Measurements from ENCODE around the gene MTHFD1.

The MTHFD1 gene

DNA sequence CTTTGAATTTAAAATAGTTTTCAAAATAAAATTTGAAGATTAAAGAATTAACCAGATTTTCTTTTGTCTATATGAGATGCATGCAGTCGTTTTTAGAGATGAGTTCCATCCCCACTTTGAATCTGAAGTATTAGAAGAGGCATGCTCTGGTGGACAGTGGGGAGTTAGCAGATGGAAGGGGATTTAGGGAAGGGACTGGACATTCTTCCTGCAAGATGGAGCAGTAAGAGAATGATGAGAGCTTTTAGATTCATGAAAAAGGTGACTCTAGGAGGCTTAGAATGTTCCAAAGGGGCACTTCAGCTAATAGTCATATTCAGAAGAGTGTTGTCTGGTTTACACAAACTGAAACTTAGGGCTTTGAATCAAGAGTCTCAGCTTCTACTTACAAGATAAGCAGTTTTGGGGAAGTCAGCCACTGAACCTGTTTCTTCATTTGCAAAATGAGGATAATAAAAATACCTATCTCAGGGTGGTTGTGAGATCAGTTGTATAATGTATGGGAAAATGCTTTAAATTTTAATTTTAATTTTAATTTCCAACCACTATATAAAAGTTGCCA is 120.1 kb downstream of the MTHFD1 start:
- TF ChIP-seq SPI1 (IDR thresholded peaks at IDR 0.05; ENCODE audit: borderline replicate concordance, low read depth) (peak; percentile 56), GABPA (IDR thresholded peaks at IDR 0.05; ENCODE audit: low read depth) (no peak)
- Histone ChIP-seq H3K27me3 (ENCODE audit: insufficient read depth, poor library complexity, severe bottlenecking) (no peaks in the 10 kb centered on the region), H3K27ac (replicated peaks) (no peak overlapping the region), H3K4me3 (replicated peaks; ENCODE audit: insufficient read depth, low read length) (no peak overlapping the region)
- DNase-seq (ENCODE audit: low read depth in 1 of 2, low spot score in 1 of 2): no peak

DNA sequence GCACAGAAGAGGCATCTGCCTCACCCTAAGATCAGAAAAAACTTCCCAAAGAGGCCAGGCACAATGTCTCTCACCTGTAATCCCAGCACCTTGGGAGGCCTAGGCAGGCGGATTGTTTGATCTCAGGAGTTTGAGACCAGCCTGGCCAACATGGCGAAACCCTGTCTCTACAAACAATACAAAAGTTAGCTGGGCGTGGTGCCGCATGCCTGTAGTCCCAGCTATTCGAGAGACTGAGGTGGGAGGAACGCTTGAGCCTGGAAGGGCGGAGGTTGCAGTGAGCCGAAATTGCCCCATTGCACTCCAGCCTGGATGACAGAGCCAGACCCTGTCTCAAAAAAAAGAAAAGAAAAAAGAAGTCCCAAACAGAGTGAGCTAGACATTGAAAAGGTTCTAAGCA is 120.9 kb downstream of the MTHFD1 start:
- TF ChIP-seq POLR2AphosphoS5 (IDR thresholded peaks at IDR 0.05; ENCODE audit: low read depth): no peak
- TF ChIP-seq CTCF (IDR thresholded peaks at IDR 0.05; ENCODE audit: insufficient read depth, low read length): no peak
- TF ChIP-seq, protein P1, sequence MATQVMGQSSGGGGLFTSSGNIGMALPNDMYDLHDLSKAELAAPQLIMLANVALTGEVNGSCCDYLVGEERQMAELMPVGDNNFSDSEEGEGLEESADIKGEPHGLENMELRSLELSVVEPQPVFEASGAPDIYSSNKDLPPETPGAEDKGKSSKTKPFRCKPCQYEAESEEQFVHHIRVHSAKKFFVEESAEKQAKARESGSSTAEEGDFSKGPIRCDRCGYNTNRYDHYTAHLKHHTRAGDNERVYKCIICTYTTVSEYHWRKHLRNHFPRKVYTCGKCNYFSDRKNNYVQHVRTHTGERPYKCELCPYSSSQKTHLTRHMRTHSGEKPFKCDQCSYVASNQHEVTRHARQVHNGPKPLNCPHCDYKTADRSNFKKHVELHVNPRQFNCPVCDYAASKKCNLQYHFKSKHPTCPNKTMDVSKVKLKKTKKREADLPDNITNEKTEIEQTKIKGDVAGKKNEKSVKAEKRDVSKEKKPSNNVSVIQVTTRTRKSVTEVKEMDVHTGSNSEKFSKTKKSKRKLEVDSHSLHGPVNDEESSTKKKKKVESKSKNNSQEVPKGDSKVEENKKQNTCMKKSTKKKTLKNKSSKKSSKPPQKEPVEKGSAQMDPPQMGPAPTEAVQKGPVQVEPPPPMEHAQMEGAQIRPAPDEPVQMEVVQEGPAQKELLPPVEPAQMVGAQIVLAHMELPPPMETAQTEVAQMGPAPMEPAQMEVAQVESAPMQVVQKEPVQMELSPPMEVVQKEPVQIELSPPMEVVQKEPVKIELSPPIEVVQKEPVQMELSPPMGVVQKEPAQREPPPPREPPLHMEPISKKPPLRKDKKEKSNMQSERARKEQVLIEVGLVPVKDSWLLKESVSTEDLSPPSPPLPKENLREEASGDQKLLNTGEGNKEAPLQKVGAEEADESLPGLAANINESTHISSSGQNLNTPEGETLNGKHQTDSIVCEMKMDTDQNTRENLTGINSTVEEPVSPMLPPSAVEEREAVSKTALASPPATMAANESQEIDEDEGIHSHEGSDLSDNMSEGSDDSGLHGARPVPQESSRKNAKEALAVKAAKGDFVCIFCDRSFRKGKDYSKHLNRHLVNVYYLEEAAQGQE (IDR thresholded peaks at IDR 0.05; ENCODE audit: insufficient replicate concordance, low read depth): no peak
- TF ChIP-seq GABPA (IDR thresholded peaks at IDR 0.05; ENCODE audit: low read depth): no peak
- TF ChIP-seq SPI1 (IDR thresholded peaks at IDR 0.05; ENCODE audit: borderline replicate concordance, low read depth): no peak
- no peaks in the 10 kb centered on the region for H3K27me3 ChIP-seq (ENCODE audit: insufficient read depth, poor library complexity, severe bottlenecking)
- H3K4me3 ChIP-seq (replicated peaks; ENCODE audit: insufficient read depth, low read length): no peak overlapping the region
- no peak overlapping the region for H3K27ac ChIP-seq (replicated peaks)
- DNase-seq (ENCODE audit: low read depth in 1 of 2, low spot score in 1 of 2): no peak
